ENCODE data around the gene COG7.
"Not testable (repeated sequence)": the region's sequence is repeated elsewhere in the genome, so short reads cannot be mapped to it uniquely, and the experiment has no call there.

COG7 gene

GRCh38 chr16:23373436-23374219 is 79.4 kb downstream of the COG7 start:
- no peak for TF ChIP-seq CTCF (conservative IDR thresholded peaks at IDR 0.05; ENCODE audit: low read depth, low read length)
- H3K4me3 ChIP-seq (ENCODE audit: low read length), result no peak overlapping the region
- no peak for DNase-seq (ENCODE audit: low read depth)

- no peak overlapping the region for H3K4me3 ChIP-seq (ENCODE audit: low read length)
- peak; percentile 6 for TF ChIP-seq CTCF (conservative IDR thresholded peaks at IDR 0.05; ENCODE audit: low read depth, low read length)
- no peak for DNase-seq (ENCODE audit: low read depth)
These were observed 81.6 kb downstream of the COG7 start for GRCh38 chr16:23371368-23371767.

- no peak overlapping the region for H3K4me3 ChIP-seq (ENCODE audit: low read length)
- TF ChIP-seq CTCF (conservative IDR thresholded peaks at IDR 0.05; ENCODE audit: low read depth, low read length), result no peak
- DNase-seq (ENCODE audit: low read depth), result no peak
These were observed 83.6 kb downstream of the COG7 start for GRCh38 chr16:23369416-23369815.

- TF ChIP-seq CTCF (conservative IDR thresholded peaks at IDR 0.05; ENCODE audit: low read depth, low read length), result no peak
- DNase-seq (ENCODE audit: low read depth), result peak; percentile 20
- H3K4me3 ChIP-seq (ENCODE audit: low read length), result no peak overlapping the region
These were observed 84.5 kb downstream of the COG7 start for GRCh38 chr16:23368469-23368868.

GRCh38 chr16:23367988-23368387 is 85.0 kb downstream of the COG7 start:
- TF ChIP-seq CTCF (conservative IDR thresholded peaks at IDR 0.05; ENCODE audit: low read depth, low read length), result no peak
- no peak for DNase-seq (ENCODE audit: low read depth)
- H3K4me3 ChIP-seq (ENCODE audit: low read length), result no peak overlapping the region

GRCh38 chr16:23367564-23367963 is 85.4 kb downstream of the COG7 start:
- TF ChIP-seq CTCF (conservative IDR thresholded peaks at IDR 0.05; ENCODE audit: low read depth, low read length), result no peak
- no peak for DNase-seq (ENCODE audit: low read depth)
- no peak overlapping the region for H3K4me3 ChIP-seq (ENCODE audit: low read length)

- not testable (repeated sequence) for DNase-seq (ENCODE audit: low read depth); H3K4me3 ChIP-seq (ENCODE audit: low read length)
These were observed 86.6 kb downstream of the COG7 start for GRCh38 chr16:23366341-23366740.

All from retinal pigment epithelial cell (primary cell).